T1000 (cell line): ENCODE results near the gene PTPN23.

Experiments
- DNase-seq: peaks from one replicate; lab custom pipeline; 2025; ENCODE audit warnings: mixed read lengths; lab: John Stamatoyannopoulos, UW

The PTPN23 gene

DNA sequence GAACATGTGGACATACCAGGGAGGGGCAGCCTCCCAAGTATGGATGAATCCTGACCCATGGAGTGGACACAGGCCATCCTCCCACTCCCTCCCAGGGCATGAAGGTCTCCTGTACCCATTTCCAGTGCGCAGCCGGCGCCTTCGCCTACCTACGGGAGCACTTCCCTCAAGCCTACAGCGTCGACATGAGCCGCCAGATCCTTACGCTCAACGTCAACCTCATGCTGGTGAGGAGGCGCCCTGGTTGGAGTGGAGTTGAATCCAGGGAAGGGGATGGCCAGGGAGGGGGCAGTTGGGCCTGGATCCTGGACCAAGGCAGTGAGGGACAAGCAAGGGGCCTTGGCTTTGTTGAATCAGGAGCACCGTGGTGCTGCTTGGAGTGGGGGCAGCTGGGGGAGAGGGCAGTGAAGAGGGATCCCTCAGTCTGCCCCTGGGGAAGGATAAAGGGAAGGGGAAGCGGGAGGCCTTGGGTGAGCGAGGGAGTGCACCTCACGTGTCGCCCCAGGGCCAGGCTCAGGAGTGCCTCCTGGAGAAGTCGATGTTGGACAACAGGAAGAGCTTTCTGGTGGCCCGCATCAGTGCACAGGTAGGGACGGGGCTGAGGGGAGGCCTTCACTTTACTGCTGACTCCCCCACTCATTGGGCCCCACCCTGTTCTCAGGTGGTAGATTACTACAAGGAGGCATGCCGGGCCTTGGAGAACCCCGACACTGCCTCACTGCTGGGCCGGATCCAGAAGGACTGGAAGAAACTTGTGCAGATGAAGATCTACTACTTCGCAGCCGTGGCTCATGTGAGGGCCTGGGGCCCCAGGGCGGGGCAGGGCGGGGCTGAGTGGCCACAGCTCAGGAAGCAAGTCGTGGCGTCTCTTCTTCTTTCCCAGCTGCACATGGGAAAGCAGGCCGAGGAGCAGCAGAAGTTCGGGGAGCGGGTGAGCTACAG, 25.3 kb downstream of the PTPN23 start:
- no peak for DNase-seq

DNA sequence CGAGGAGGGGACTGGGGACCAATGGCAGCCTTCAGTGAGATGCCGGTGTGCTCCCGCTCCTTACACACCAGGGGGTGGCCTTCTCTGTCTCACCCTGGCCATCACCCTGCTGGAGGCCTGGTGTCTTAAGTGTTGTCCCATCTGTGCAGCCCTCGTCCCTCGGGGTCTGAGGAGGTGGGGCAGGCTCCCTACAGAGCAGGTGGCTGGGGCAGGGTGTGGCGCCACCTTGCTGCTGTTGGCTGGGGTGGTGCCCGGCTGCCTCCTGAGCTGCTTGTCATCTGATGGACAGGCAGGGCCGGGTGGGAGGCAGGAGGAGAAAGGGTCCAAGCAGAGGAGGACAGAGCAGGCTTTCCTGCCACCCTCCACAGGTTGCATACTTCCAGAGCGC, 25.9 kb downstream of the PTPN23 start:
- no peak for DNase-seq

DNA sequence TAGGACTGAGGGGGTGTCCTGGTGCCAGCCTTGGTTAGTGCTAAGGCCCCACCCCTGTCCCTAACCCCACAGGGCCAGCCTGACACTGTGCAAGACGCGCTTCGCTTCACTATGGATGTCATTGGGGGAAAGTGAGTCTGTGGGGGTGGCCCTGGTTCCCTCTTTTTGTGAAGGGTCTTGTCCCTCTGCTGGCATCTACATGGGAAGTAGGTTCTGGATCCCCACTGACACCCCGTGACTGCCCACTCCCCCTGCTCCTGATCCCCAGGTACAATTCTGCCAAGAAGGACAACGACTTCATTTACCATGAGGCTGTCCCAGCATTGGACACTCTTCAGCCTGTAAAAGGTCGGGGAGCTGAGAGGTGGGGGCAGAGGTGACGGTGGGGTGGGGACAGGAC, 26.4 kb downstream of the PTPN23 start:
- no peak for DNase-seq

DNA sequence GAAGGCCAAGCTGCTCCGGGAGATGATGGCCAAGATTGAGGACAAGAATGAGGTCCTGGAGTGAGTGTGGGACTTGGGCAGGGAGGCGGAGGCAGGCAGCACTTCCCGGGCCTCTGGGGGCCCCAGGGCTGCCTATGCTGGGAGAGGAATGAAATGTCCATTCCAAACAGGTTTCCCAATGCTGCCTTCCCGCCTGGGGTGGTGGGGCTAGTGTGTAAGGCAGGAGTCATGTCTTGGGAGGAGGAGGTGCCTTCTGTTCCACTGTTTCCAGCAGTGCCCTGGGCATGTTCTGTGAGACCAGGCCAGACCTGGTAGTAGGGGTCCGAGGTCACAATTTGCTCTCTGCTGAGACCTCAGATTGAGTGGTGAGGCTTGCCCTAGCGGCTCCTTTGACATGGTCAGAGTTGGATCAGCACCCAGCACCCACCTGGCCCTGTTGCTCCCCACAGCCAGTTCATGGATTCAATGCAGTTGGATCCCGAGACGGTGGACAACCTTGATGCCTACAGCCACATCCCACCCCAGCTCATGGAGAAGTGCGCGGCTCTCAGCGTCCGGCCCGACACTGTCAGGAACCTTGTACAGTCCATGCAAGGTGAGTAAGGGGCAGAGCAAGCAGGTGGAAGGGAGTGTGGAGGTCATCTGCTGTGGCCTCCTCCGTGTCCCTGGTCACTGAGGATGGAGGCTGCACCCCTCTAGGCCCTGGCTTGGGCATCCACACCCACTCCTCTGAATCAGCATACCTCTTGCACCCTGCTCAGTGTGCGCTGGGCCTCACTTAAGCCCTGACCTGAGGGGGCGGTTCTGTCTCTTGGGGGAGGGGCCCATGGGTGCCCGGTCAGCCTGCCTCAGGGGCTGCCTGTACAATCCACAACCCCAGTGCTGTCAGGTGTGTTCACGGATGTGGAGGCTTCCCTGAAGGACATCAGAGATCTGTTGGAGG, 27.3 kb downstream of the PTPN23 start:
- DNase-seq = no peak

DNA sequence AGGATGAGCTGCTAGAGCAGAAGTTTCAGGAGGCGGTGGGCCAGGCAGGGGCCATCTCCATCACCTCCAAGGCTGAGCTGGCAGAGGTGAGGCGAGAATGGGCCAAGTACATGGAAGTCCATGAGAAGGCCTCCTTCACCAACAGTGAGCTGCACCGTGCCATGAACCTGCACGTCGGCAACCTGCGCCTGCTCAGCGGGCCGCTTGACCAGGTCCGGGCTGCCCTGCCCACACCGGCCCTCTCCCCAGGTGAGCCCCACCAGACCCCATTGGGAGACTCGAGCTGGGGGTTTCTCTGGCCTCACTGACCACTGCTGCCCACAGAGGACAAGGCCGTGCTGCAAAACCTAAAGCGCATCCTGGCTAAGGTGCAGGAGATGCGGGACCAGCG, 28.0 kb downstream of the PTPN23 start:
- DNase-seq = no peak

DNA sequence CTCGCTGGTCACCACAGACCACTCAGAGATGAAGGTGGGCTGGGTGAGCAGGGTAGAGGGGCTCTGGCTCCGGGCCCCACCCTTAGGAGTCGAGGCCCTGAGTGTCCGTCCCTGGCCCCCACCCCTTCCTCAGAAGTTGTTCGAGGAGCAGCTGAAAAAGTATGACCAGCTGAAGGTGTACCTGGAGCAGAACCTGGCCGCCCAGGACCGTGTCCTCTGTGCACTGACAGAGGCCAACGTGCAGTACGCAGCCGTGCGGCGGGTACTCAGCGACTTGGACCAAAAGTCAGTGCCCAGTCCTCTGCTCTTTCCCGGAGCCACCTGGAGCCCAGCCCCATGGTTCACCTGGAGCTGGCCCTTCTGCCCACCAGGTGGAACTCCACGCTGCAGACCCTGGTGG, 28.5 kb downstream of the PTPN23 start:
- no peak for DNase-seq

DNA sequence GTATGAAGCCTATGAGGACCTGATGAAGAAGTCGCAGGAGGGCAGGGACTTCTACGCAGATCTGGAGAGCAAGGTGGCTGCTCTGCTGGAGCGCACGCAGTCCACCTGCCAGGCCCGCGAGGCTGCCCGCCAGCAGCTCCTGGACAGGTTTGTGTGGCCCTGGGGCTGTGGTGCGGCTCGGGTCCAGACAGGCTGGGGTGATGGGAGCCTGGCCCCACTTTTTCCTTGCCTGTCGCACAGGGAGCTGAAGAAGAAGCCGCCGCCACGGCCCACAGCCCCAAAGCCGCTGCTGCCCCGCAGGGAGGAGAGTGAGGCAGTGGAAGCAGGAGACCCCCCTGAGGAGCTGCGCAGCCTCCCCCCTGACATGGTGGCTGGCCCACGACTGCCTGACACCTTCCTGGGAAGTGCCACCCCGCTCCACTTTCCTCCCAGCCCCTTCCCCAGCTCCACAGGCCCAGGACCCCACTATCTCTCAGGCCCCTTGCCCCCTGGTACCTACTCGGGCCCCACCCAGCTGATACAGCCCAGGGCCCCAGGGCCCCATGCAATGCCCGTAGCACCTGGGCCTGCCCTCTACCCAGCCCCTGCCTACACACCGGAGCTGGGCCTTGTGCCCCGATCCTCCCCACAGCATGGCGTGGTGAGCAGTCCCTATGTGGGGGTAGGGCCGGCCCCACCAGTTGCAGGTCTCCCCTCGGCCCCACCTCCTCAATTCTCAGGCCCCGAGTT, 29.0 kb downstream of the PTPN23 start:
- DNase-seq = no peak

DNA sequence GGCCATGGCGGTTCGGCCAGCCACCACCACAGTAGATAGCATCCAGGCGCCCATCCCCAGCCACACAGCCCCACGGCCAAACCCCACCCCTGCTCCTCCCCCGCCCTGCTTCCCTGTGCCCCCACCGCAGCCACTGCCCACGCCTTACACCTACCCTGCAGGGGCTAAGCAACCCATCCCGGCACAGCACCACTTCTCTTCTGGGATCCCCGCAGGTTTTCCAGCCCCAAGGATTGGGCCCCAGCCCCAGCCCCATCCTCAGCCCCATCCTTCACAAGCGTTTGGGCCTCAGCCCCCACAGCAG, 29.5 kb downstream of the PTPN23 start:
- no peak for DNase-seq

DNA sequence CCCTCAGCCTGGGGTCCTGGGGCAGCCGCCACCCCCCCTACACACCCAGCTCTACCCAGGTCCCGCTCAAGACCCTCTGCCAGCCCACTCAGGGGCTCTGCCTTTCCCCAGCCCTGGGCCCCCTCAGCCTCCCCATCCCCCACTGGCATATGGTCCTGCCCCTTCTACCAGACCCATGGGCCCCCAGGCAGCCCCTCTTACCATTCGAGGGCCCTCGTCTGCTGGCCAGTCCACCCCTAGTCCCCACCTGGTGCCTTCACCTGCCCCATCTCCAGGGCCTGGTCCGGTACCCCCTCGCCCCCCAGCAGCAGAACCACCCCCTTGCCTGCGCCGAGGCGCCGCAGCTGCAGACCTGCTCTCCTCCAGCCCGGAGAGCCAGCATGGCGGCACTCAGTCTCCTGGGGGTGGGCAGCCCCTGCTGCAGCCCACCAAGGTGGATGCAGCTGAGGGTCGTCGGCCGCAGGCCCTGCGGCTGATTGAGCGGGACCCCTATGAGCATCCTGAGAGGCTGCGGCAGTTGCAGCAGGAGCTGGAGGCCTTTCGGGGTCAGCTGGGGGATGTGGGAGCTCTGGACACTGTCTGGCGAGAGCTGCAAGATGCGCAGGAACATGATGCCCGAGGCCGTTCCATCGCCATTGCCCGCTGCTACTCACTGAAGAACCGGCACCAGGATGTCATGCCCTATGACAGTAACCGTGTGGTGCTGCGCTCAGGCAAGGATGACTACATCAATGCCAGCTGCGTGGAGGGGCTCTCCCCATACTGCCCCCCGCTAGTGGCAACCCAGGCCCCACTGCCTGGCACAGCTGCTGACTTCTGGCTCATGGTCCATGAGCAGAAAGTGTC, 30.2 kb downstream of the PTPN23 start:
- no peak for DNase-seq

DNA sequence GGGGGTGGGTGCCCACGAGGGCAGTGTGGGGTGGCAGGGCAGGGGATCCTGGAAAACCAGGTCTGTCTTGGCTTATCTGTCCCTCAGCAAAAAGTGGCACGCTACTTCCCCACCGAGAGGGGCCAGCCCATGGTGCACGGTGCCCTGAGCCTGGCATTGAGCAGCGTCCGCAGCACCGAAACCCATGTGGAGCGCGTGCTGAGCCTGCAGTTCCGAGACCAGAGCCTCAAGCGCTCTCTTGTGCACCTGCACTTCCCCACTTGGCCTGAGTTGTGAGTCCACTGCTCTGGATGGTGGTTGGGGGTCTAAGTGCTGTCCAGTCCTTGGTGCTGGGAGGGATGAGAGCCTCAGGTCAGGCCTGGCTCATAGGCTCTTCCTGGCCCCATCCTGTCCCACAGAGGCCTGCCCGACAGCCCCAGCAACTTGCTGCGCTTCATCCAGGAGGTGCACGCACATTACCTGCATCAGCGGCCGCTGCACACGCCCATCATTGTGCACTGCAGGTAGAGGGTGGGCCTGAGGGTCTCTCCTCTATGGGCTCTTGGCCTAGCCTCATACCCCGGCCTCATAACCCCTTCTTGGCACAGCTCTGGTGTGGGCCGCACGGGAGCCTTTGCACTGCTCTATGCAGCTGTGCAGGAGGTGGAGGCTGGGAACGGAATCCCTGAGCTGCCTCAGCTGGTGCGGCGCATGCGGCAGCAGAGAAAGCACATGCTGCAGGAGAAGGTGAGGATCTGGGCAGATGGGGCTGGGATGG, 31.1 kb downstream of the PTPN23 start:
- DNase-seq = no peak

DNA sequence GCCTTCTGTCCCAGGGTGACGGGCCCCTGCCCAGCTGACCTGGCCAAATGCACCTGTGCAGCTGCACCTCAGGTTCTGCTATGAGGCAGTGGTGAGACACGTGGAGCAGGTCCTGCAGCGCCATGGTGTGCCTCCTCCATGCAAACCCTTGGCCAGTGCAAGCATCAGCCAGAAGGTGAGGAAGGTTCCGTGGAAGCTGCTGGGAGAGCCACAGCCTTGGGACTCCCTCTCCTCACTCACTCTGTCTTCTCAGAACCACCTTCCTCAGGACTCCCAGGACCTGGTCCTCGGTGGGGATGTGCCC, 31.6 kb downstream of the PTPN23 start:
- no peak for DNase-seq

DNA sequence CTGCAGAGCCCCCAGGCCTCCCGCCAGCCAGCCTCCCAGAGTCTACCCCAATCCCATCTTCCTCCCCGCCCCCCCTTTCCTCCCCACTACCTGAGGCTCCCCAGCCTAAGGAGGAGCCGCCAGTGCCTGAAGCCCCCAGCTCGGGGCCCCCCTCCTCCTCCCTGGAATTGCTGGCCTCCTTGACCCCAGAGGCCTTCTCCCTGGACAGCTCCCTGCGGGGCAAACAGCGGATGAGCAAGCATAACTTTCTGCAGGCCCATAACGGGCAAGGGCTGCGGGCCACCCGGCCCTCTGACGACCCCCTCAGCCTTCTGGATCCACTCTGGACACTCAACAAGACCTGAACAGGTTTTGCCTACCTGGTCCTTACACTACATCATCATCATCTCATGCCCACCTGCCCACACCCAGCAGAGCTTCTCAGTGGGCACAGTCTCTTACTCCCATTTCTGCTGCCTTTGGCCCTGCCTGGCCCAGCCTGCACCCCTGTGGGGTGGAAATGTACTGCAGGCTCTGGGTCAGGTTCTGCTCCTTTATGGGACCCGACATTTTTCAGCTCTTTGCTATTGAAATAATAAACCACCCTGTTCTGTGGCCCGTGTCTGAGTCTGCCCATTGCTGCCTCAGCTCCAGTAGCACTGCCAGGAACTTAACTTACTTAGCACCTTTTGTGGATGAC, 32.2 kb downstream of the PTPN23 start:
- DNase-seq = no peak

DNA sequence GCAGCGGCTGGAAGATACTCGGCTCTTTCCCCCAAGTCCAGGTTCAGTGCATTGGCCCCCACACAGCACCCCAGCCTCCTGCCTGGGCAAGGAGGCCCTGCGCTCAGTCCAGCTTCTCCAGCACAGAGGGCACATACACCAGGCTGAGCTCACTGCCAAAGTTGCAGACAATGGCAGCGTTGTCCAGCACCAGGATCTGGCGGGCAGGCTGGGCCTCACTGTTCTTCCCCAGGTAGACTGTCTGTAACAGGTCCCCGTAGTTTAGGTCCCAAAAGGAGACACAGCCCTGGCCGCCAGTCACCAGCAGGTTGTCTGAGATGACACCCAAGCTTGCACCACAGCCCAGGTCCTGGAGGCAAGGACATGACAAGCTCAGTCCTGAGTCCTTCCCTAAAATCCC, 32.9 kb downstream of the PTPN23 start:
- DNase-seq = no peak

DNA sequence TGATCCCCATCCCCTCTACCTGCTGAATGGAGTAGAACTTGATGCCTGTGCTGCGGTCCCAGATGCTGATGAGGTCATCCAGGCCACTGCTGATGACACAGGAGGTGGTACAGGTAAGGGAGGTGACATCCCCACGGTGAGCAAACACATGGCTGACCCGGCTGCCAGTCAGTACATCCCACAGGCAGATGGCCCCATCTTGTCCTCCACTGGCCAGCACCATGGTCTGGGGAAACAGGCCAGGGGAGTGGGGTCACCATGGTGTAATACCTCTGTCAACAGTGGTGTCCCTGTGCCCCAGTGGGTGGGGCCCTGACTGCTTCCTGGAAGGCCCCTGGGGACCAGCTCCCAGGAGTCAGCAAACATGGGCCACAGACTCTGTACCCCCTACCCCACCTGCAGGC, 33.3 kb downstream of the PTPN23 start:
- DNase-seq = no peak

DNA sequence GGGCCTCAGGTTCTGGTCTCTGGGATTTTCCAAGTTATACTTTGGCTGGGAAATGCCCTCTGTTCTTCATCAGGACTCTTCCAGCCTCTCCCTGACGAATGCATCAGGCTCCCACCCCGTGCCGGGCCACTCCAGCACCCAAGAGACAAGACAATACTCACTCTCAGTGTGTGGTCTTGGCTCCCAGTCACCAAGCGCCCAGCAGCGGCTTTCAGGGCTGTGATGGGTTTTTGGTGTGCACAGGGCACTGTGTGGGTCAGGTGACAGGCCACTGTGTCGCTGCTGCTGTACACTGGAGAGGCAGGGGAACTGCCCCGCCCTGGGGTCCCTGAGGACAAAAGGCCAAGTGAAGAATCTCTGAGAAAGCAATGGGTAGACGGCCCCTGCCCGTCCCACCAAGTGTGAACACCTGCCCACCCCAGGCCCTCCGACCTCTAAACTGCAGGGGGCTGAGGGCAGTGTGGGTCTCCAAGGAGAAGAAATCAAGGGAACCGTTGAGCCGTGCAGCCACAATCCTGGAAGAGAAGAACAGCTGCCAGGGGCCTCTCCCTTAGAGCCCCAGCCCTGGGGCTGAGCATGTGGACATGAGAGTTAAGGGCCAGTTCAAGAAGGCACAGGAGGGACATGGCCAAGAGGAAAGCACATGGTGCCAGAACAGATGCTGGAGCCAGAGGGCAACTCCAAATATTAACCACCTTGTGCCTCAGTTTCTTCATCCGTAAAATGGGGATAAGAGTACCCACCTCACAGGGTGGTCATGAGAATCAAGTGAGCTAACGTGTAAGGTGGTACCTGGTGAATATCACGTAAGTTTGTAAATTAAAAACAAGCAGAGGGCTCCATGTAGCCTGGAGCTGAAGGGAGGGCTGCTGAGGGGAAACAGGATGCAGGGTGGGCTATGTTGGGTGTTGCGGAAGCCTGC, 34.1 kb downstream of the PTPN23 start:
- no peak for DNase-seq

DNA sequence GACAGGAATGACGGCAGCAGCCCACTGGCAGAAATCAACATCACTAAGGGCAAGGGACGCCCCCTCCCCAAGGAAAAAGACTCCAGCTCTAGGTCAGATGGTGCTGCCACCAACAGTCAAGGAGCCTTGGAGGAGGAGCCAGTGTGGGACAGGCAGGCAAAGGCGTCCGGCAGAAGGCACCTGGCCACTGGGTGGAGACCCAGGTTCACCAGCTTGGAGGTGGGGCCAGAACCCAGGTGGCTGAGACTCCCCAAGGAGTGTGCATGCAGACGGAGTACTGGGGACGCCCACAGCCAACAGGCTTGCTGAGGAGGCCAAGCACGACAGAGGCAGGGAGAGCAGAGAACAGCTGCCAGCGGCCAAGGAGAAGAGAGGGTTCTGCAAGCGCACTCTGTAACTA, 35.2 kb downstream of the PTPN23 start:
- no peak for DNase-seq

DNA sequence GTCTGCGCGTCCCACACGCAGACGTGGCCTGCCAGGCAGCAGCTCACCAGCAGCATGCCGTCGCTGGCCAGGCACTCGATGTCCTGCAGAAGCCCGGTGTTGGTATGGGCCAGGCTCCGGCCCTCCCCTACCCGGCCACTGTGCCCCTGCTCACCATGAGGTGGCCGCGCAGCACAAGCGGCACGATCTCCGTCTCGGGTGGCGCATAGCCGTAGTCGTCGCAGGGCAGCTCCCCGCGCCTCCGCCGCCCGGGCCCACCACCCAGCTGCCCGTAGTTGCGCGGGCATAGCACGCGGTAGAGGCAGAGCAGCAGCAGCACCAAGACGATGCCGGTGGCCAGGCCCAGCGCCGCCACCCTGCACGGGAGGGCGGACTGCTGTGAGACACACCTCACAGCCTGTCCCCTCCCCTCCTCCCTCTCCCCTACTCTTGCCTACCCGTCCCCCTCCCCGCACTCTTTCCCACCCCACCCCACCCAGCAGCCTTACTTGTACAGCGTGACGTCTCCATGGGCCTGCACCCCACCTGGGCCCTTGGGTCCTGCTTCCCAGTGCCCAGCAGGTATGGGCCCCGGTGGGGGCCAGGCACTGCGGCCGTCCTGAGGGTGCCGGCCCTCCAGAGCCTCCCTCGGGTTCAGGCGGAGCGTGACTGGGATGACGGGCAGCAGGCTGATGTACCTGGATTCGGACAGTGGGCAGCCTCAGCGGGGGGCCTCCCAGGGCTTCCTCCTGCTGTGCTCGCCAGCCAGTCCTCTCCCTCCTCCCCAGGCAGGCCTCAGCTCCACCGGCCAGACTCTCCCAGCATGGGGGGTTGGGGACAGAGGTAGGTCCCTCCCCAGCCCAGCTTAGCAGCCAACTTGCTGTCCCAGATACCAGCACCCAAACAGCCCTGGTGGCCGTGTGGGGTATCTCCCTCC, 37.6 kb downstream of the PTPN23 start:
- no peak for DNase-seq
